ENCODE results near the gene A2ML1. TPM values are rescaled to one million over a fixed set of nuclear protein-coding genes. Genes with fewer than 3 reads are reported as not detected.
A peak's percentile ranks its signal among the peaks of the same experiment; 100 is the strongest.
"Not testable (repeated sequence)": the region's sequence is repeated elsewhere in the genome, so short reads cannot be mapped to it uniquely, and the experiment has no call there.

A2ML1 gene
- total RNA-seq, 1 donor from 2014 or later = 0.43 TPM

DNA sequence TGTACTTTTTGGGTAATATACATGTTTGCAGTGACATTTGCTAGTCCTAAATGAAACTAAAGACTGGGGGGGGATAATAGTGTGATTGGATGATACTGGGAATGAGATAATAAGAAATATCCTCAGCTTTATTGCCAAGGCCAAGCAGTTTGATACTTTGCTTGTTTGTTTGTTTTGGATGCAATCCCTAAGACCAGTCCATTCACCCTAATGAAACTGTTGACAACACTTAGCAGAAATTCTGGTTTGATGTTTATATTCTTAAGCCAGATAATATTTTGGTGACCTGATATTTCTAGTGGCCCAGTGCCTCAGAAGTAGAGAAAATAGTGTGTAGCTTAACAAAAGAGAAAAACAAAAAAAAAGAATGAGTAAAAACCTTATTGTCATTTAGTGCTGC, 93.7 kb downstream of the A2ML1 start:
- Histone ChIP-seq H3K36me3 (peaks cover 7% of the 10 kb centered on the region), H3K4me2 (peak overlapping the region; percentile 87), H2AFZ (replicated peaks) (no peak overlapping the region), H3K27ac (no peak overlapping the region), H3K4me3 (peak overlapping the region; percentile 87), H4K20me1 (ENCODE audit: low read depth) (peaks cover 16% of the 10 kb centered on the region), H3K27me3 (no peaks in the 10 kb centered on the region), H3F3A (ENCODE audit: low read depth) (peaks cover 51% of the 10 kb centered on the region), H3K79me2 (ENCODE audit: low read depth) (peaks cover 55% of the 10 kb centered on the region), H3K4me1 (peaks cover 51% of the 10 kb centered on the region), H3K9ac (peak overlapping the region; percentile 50), H3K9me3 (ENCODE audit: low read depth) (no peaks in the 10 kb centered on the region)
- Mint-ChIP-seq H3K9me3 (no peaks in the 10 kb centered on the region), H3K36me3 (peaks cover 13% of the 10 kb centered on the region), H3K27ac (no peak overlapping the region), H3K4me1 (peaks cover 23% of the 10 kb centered on the region), H3K4me3 (no peak overlapping the region), H3K27me3 (ENCODE audit: insufficient read depth, low read depth) (no peaks in the 10 kb centered on the region)
- TF ChIP-seq, protein P1, sequence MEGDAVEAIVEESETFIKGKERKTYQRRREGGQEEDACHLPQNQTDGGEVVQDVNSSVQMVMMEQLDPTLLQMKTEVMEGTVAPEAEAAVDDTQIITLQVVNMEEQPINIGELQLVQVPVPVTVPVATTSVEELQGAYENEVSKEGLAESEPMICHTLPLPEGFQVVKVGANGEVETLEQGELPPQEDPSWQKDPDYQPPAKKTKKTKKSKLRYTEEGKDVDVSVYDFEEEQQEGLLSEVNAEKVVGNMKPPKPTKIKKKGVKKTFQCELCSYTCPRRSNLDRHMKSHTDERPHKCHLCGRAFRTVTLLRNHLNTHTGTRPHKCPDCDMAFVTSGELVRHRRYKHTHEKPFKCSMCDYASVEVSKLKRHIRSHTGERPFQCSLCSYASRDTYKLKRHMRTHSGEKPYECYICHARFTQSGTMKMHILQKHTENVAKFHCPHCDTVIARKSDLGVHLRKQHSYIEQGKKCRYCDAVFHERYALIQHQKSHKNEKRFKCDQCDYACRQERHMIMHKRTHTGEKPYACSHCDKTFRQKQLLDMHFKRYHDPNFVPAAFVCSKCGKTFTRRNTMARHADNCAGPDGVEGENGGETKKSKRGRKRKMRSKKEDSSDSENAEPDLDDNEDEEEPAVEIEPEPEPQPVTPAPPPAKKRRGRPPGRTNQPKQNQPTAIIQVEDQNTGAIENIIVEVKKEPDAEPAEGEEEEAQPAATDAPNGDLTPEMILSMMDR (IDR thresholded peaks at IDR 0.05) = no peak
- TF ChIP-seq EZH2phosphoT487 (IDR thresholded peaks at IDR 0.05) (no peak), EZH2 (IDR thresholded peaks at IDR 0.05) (no peak)
- no peak for DNase-seq (ENCODE audit: low spot score)

- H3K79me2 ChIP-seq (ENCODE audit: low read depth) = peaks cover 55% of the 10 kb centered on the region
Observed at GRCh38 chr12:8917031-8917430, 94.6 kb downstream of the A2ML1 start.

DNA sequence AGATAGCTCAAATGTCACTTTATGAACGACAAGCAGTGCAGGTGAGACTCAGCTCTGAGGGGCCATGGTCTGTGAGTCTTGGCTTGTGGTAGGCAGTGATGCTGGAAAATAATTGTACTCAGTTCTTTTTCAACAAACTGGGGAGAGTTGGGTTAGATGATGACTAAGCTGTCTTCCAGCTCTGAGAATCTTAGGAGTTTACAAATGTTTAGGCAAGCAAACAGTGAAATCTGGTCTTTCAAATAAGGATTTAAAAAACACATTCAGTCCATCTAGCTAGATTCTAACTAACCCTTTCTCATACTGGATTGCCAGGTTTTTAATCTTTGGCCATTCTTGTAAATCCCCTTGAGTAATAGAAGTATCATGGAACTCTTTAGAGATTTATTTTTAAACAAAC, 95.3 kb downstream of the A2ML1 start:
- Histone ChIP-seq H3K9ac (no peak overlapping the region), H3K27ac (no peak overlapping the region), H3K9me3 (ENCODE audit: low read depth) (no peaks in the 10 kb centered on the region), H3K36me3 (peaks cover 8% of the 10 kb centered on the region), H3K79me2 (ENCODE audit: low read depth) (peaks cover 55% of the 10 kb centered on the region), H3F3A (ENCODE audit: low read depth) (peaks cover 36% of the 10 kb centered on the region), H3K4me2 (no peak overlapping the region), H3K4me3 (no peak overlapping the region), H3K27me3 (no peaks in the 10 kb centered on the region), H2AFZ (replicated peaks) (no peak overlapping the region), H3K4me1 (peaks cover 36% of the 10 kb centered on the region), H4K20me1 (ENCODE audit: low read depth) (peaks cover 16% of the 10 kb centered on the region)
- no peak overlapping the region for H3K27ac Mint-ChIP-seq
- DNase-seq (ENCODE audit: low spot score) = no peak
- peaks cover 19% of the 10 kb centered on the region for H3K36me3 Mint-ChIP-seq
- no peak overlapping the region for H3K4me3 Mint-ChIP-seq
- peaks cover 8% of the 10 kb centered on the region for H3K4me1 Mint-ChIP-seq
- TF ChIP-seq, protein P1 (IDR thresholded peaks at IDR 0.05) = no peak
- no peak for TF ChIP-seq EZH2phosphoT487 (IDR thresholded peaks at IDR 0.05)
- no peak for TF ChIP-seq EZH2 (IDR thresholded peaks at IDR 0.05)
- no peaks in the 10 kb centered on the region for H3K9me3 Mint-ChIP-seq
- H3K27me3 Mint-ChIP-seq (ENCODE audit: insufficient read depth, low read depth) = no peaks in the 10 kb centered on the region

More at GRCh38 chr12:8917031-8917430, 94.6 kb downstream of the A2ML1 start:
- no peak overlapping the region for H3K4me3 ChIP-seq
- no peaks in the 10 kb centered on the region for H3K9me3 ChIP-seq (ENCODE audit: low read depth)
- Mint-ChIP-seq H3K36me3 (peaks cover 17% of the 10 kb centered on the region), H3K27ac (no peak overlapping the region), H3K27me3 (ENCODE audit: insufficient read depth, low read depth) (no peaks in the 10 kb centered on the region), H3K4me3 (no peak overlapping the region), H3K4me1 (peaks cover 15% of the 10 kb centered on the region), H3K9me3 (no peaks in the 10 kb centered on the region)
- peaks cover 7% of the 10 kb centered on the region for H3K36me3 ChIP-seq
- peaks cover 43% of the 10 kb centered on the region for H3K4me1 ChIP-seq
- H4K20me1 ChIP-seq (ENCODE audit: low read depth) = peaks cover 16% of the 10 kb centered on the region
- TF ChIP-seq EZH2 (IDR thresholded peaks at IDR 0.05) (no peak), EZH2phosphoT487 (IDR thresholded peaks at IDR 0.05) (no peak)
- TF ChIP-seq, protein P1 (IDR thresholded peaks at IDR 0.05) = no peak
- no peak overlapping the region for H3K27ac ChIP-seq
- H3K9ac ChIP-seq = no peak overlapping the region
- DNase-seq (ENCODE audit: low spot score) = no peak
- H3K27me3 ChIP-seq = no peaks in the 10 kb centered on the region
- no peak overlapping the region for H3K4me2 ChIP-seq
- no peak overlapping the region for H2AFZ ChIP-seq (replicated peaks)
- H3F3A ChIP-seq (ENCODE audit: low read depth) = peaks cover 44% of the 10 kb centered on the region

- H3K9ac ChIP-seq; H3K27me3 ChIP-seq; H2AFZ ChIP-seq (replicated peaks); H3K9me3 ChIP-seq (ENCODE audit: low read depth); H3K4me2 ChIP-seq; DNase-seq (ENCODE audit: low spot score); H3K9me3 Mint-ChIP-seq; H3K4me1 Mint-ChIP-seq; H3K27ac Mint-ChIP-seq; H3K4me3 Mint-ChIP-seq; H3K27me3 Mint-ChIP-seq (ENCODE audit: insufficient read depth, low read depth); H3K27ac ChIP-seq; H3K4me3 ChIP-seq: not testable (repeated sequence)
- Histone ChIP-seq H4K20me1 (ENCODE audit: low read depth) (peaks cover 16% of the 10 kb centered on the region), H3K36me3 (peaks cover 10% of the 10 kb centered on the region), H3K79me2 (ENCODE audit: low read depth) (peaks cover 59% of the 10 kb centered on the region), H3K4me1 (peaks cover 30% of the 10 kb centered on the region), H3F3A (ENCODE audit: low read depth) (peaks cover 20% of the 10 kb centered on the region)
- peaks cover 30% of the 10 kb centered on the region for H3K36me3 Mint-ChIP-seq
Observed at GRCh38 chr12:8919643-8920042, 97.2 kb downstream of the A2ML1 start.

All from neural progenitor cell (in vitro differentiated cells).